ENCODE measurements around the gene RELA. TPM values are rescaled to one million over a fixed set of nuclear protein-coding genes. Genes with fewer than 3 reads are reported as not detected.

RELA gene
- total and polyA plus RNA-seq, 2 experiments from 2014 or later = 18.5 to 22.8 TPM

DNA sequence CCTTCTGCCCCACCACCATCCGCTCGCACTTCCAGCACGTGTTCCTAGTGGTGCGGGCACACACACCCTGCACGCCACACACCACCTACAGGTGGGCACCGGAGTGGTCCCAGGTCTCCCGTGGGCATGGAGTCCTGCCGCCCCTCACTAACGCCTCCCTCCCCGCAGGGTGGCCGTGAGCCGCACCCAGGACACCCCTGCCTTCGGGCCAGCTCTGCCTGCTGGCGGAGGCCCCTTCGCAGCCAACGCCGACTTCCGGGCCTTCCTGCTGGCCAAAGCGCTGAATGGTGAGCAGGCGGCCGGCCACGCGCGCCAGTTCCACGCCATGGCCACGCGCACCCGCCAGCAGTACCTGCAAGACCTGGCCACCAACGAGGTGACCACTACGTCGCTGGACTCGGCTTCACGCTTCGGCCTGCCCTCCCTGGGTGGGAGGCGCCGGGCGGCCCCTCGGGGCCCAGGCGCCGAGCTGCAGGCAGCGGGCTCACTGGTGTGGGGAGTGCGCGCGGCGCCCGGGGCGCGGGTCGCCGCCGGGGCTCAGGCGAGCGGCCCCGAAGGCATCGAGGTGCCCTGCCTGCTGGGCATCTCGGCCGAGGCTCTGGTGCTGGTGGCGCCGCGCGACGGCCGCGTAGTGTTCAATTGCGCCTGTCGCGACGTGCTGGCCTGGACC, 16.3 kb downstream of the RELA start:
- Histone ChIP-seq H3F3A (replicated peaks; ENCODE audit: low read depth) (peaks cover 8% of the 10 kb centered on the region; the same call in 1 of the 2 replicates), H3K4me1 (ENCODE audit: insufficient read depth) (peaks cover 31% of the 10 kb centered on the region), H2AFZ (peak overlapping the region; percentile 84; the same call in 1 of the 2 replicates), H3K4me2 (peak overlapping the region; percentile 81), H3K36me3 (ENCODE audit: insufficient read depth) (no peaks in the 10 kb centered on the region), H4K20me1 (replicated peaks; ENCODE audit: insufficient read depth) (no peaks in the 10 kb centered on the region), H3K27ac (ENCODE audit: low read depth) (no peak overlapping the region), H3K4me3 (peak overlapping the region; percentile 79), H3K27me3 (ENCODE audit: insufficient read depth) (no peaks in the 10 kb centered on the region), H3K9me2 (ENCODE audit: insufficient read depth) (no peaks in the 10 kb centered on the region), H3K79me2 (replicated peaks; ENCODE audit: insufficient read depth) (no peaks in the 10 kb centered on the region; the same call in 1 of the 2 replicates)
- Mint-ChIP-seq H3K4me1 (peaks cover 32% of the 10 kb centered on the region), H3K4me3 (peak overlapping the region; percentile 65; the same call in 2 of the 3 replicates), H3K36me3 (ENCODE audit: low read depth) (no peaks in the 10 kb centered on the region; the same call in 2 of the 3 replicates), H3K9me3 (no peaks in the 10 kb centered on the region), H3K27ac (no peak overlapping the region), H3K27me3 (ENCODE audit: insufficient read depth, low read depth, poor library complexity) (peaks cover 23% of the 10 kb centered on the region)
- ATAC-seq (peak; percentile 8), DNase-seq (ENCODE audit: low spot score) (no peak)
- TF ChIP-seq, protein P1, sequence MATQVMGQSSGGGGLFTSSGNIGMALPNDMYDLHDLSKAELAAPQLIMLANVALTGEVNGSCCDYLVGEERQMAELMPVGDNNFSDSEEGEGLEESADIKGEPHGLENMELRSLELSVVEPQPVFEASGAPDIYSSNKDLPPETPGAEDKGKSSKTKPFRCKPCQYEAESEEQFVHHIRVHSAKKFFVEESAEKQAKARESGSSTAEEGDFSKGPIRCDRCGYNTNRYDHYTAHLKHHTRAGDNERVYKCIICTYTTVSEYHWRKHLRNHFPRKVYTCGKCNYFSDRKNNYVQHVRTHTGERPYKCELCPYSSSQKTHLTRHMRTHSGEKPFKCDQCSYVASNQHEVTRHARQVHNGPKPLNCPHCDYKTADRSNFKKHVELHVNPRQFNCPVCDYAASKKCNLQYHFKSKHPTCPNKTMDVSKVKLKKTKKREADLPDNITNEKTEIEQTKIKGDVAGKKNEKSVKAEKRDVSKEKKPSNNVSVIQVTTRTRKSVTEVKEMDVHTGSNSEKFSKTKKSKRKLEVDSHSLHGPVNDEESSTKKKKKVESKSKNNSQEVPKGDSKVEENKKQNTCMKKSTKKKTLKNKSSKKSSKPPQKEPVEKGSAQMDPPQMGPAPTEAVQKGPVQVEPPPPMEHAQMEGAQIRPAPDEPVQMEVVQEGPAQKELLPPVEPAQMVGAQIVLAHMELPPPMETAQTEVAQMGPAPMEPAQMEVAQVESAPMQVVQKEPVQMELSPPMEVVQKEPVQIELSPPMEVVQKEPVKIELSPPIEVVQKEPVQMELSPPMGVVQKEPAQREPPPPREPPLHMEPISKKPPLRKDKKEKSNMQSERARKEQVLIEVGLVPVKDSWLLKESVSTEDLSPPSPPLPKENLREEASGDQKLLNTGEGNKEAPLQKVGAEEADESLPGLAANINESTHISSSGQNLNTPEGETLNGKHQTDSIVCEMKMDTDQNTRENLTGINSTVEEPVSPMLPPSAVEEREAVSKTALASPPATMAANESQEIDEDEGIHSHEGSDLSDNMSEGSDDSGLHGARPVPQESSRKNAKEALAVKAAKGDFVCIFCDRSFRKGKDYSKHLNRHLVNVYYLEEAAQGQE (IDR thresholded peaks at IDR 0.05; ENCODE audit: unreplicated experiment) = no peak
- TF ChIP-seq JUNB (IDR thresholded peaks at IDR 0.05; ENCODE audit: unreplicated experiment) (no peak), ZNF331 (CRISPR knock-in tag; IDR thresholded peaks at IDR 0.05; ENCODE audit: low read depth) (no peak), STAT1 (IDR thresholded peaks at IDR 0.05; ENCODE audit: unreplicated experiment) (no peak), ZNF114 (CRISPR knock-in tag; IDR thresholded peaks at IDR 0.05) (no peak), POLR2AphosphoS5 (IDR thresholded peaks at IDR 0.05; ENCODE audit: low read depth) (no peak), NANOG (IDR thresholded peaks at IDR 0.05; ENCODE audit: borderline replicate concordance) (no peak)

DNA sequence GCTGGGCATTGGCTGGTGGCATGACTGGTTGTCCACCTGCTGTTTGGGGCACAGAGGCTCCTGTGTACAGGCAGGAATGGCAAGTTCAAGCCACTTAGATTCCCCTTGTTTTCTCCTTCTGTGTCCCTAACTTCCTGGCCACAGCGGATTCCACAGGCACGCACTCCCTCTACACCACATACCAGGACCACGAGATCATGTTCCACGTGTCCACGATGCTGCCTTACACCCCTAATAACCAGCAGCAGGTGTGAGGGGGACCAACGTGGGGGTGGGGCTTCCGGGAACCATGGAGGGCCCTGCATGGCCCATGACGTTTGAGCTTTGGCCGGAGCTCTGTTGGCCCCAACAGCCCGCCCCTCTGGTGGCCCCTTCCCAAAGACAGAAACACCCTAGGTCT, 17.0 kb downstream of the RELA start:
- H3K79me2 ChIP-seq (replicated peaks; ENCODE audit: insufficient read depth) = no peaks in the 10 kb centered on the region; the same call in 1 of the 2 replicates
- Mint-ChIP-seq H3K9me3 (no peaks in the 10 kb centered on the region), H3K27ac (no peak overlapping the region), H3K4me3 (peak overlapping the region; percentile 26; the same call in 1 of the 3 replicates), H3K27me3 (ENCODE audit: insufficient read depth, low read depth, poor library complexity) (peaks cover 24% of the 10 kb centered on the region), H3K4me1 (peaks cover 32% of the 10 kb centered on the region), H3K36me3 (ENCODE audit: low read depth) (no peaks in the 10 kb centered on the region; the same call in 2 of the 3 replicates)
- DNase-seq (ENCODE audit: low spot score) (no peak), ATAC-seq (no peak)
- peaks cover 32% of the 10 kb centered on the region for H3K4me1 ChIP-seq (ENCODE audit: insufficient read depth)
- H4K20me1 ChIP-seq (replicated peaks; ENCODE audit: insufficient read depth) = no peaks in the 10 kb centered on the region
- H3K27ac ChIP-seq (ENCODE audit: low read depth) = no peak overlapping the region
- no peak overlapping the region for H3K4me2 ChIP-seq
- H3K36me3 ChIP-seq (ENCODE audit: insufficient read depth) = no peaks in the 10 kb centered on the region
- H3K9me2 ChIP-seq (ENCODE audit: insufficient read depth) = no peaks in the 10 kb centered on the region
- peaks cover 8% of the 10 kb centered on the region; the same call in 1 of the 2 replicates for H3F3A ChIP-seq (replicated peaks; ENCODE audit: low read depth)
- H3K27me3 ChIP-seq (ENCODE audit: insufficient read depth) = no peaks in the 10 kb centered on the region
- H3K4me3 ChIP-seq = no peak overlapping the region
- H2AFZ ChIP-seq = no peak overlapping the region
- TF ChIP-seq, protein P2, sequence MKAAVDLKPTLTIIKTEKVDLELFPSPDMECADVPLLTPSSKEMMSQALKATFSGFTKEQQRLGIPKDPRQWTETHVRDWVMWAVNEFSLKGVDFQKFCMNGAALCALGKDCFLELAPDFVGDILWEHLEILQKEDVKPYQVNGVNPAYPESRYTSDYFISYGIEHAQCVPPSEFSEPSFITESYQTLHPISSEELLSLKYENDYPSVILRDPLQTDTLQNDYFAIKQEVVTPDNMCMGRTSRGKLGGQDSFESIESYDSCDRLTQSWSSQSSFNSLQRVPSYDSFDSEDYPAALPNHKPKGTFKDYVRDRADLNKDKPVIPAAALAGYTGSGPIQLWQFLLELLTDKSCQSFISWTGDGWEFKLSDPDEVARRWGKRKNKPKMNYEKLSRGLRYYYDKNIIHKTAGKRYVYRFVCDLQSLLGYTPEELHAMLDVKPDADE (IDR thresholded peaks at IDR 0.05) = no peak
- TF ChIP-seq, protein P3, sequence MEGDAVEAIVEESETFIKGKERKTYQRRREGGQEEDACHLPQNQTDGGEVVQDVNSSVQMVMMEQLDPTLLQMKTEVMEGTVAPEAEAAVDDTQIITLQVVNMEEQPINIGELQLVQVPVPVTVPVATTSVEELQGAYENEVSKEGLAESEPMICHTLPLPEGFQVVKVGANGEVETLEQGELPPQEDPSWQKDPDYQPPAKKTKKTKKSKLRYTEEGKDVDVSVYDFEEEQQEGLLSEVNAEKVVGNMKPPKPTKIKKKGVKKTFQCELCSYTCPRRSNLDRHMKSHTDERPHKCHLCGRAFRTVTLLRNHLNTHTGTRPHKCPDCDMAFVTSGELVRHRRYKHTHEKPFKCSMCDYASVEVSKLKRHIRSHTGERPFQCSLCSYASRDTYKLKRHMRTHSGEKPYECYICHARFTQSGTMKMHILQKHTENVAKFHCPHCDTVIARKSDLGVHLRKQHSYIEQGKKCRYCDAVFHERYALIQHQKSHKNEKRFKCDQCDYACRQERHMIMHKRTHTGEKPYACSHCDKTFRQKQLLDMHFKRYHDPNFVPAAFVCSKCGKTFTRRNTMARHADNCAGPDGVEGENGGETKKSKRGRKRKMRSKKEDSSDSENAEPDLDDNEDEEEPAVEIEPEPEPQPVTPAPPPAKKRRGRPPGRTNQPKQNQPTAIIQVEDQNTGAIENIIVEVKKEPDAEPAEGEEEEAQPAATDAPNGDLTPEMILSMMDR (conservative IDR thresholded peaks at IDR 0.05; ENCODE audit: low read depth in 2 of 2) = no peak
- no peak for TF ChIP-seq EZH2phosphoT487 (IDR thresholded peaks at IDR 0.05; ENCODE audit: unreplicated experiment)
- TF ChIP-seq JUNB (IDR thresholded peaks at IDR 0.05; ENCODE audit: unreplicated experiment) = no peak
- TF ChIP-seq CREB1 (CRISPR knock-in tag; IDR thresholded peaks at IDR 0.05; ENCODE audit: low read depth) = no peak
- no peak for TF ChIP-seq POLR2AphosphoS5 (IDR thresholded peaks at IDR 0.05; ENCODE audit: low read depth)
